HUES64 (cell line): ENCODE data around the gene TSEN54.
A peak's percentile ranks its signal among the peaks of the same experiment; 100 is the strongest.

Experiments used
- H3K27ac ChIP-seq: 2 replicates; pipeline ENCODE4 v1.7.0; 2013; ENCODE audit warnings: low read depth, low read length, inconsistent platforms
- H3K27me3 ChIP-seq: 2 replicates; pipeline ENCODE4 v1.6.1; 2013; ENCODE audit warnings: mild to moderate bottlenecking, low read length; ENCODE audit not compliant: insufficient read depth
- H3K36me3 ChIP-seq: 2 replicates; pipeline ENCODE4 v1.6.1; 2013; ENCODE audit warnings: mild to moderate bottlenecking, low read length; ENCODE audit not compliant: insufficient read depth
- H3K4me1 ChIP-seq: 2 replicates; pipeline ENCODE4 v1.6.1; 2013; ENCODE audit warnings: mild to moderate bottlenecking, low read length, moderate library complexity; ENCODE audit not compliant: insufficient read depth
- H3K4me3 ChIP-seq: 2 replicates; pipeline ENCODE4 v1.5.1; 2013; ENCODE audit warnings: mild to moderate bottlenecking, low read length, moderate library complexity
- H3K9ac ChIP-seq: 2 replicates; pipeline ENCODE4 v1.6.1; 2013; ENCODE audit warnings: mild to moderate bottlenecking, low read depth, low read length
- H3K9me3 ChIP-seq: 2 replicates; pipeline ENCODE4 v1.6.1; 2013; ENCODE audit warnings: low read depth, low read length; ENCODE audit not compliant: insufficient read depth
- WGBS: fragments of 150-250, 120-280 bp; methylation state at CpG from one replicate; pipeline ENCODE4 v1.1.7; 2013; ENCODE audit warnings: missing lambda C conversion rate; 5-methylcytosine and 5-hydroxymethylcytosine counted together

TSEN54 gene

GRCh38 chr17:75551266-75551665 is 34.9 kb downstream of the TSEN54 start:
- no peaks in the 10 kb centered on the region for H3K27me3 ChIP-seq
- no peak overlapping the region for H3K4me3 ChIP-seq
- no peaks in the 10 kb centered on the region for H3K9me3 ChIP-seq
- no peak overlapping the region for H3K27ac ChIP-seq
- WGBS: 73% methylated on average over 7 of the region's 7 CpGs
- H3K36me3 ChIP-seq: no peaks in the 10 kb centered on the region
- peaks cover 26% of the 10 kb centered on the region for H3K4me1 ChIP-seq
- H3K9ac ChIP-seq: no peak overlapping the region

- Histone ChIP-seq H3K4me1 (peaks cover 26% of the 10 kb centered on the region), H3K9me3 (no peaks in the 10 kb centered on the region), H3K36me3 (no peaks in the 10 kb centered on the region), H3K27me3 (no peaks in the 10 kb centered on the region), H3K9ac (peak overlapping the region; percentile 25; the same call in 1 of the 2 replicates), H3K4me3 (no peak overlapping the region), H3K27ac (peak overlapping the region; percentile 77)
- WGBS: 85% methylated on average over 14 of the region's 14 CpGs
Measured at GRCh38 chr17:75552425-75553294, 36.3 kb downstream of the TSEN54 start.

GRCh38 chr17:75553295-75554110 is 37.2 kb downstream of the TSEN54 start:
- no peaks in the 10 kb centered on the region for H3K36me3 ChIP-seq
- H3K4me3 ChIP-seq: no peak overlapping the region
- no peaks in the 10 kb centered on the region for H3K27me3 ChIP-seq
- 89% methylated on average over 8 of the region's 8 CpGs for WGBS
- peaks cover 26% of the 10 kb centered on the region for H3K4me1 ChIP-seq
- H3K27ac ChIP-seq: peak overlapping the region; percentile 77
- H3K9me3 ChIP-seq: no peaks in the 10 kb centered on the region
- no peak overlapping the region for H3K9ac ChIP-seq

DNA sequence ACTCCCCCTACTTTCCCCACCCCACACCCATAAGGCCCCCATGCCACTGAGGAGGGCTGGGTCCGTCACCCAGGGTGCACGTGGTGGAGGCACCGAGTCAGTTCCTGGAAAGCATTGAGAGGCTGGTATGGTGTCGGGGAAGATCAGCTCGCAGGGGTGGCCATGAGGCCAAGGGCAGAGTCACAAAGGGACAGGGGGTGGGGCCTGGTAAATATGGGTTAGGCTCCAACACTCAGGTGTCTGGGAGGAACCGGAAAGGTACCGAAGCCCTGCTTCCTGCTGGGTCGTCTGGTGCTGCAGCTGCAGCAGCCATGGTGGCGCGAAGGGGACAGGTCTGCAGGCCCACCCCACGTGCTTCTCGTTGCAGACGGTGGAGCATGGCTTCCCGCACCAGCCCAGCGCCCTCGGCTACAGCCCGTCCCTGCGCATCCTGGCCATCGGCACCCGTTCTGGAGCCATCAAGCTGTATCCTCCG is 39.4 kb downstream of the TSEN54 start:
- no peaks in the 10 kb centered on the region for H3K27me3 ChIP-seq
- no peak overlapping the region for H3K4me3 ChIP-seq
- 92% methylated on average over 21 of the region's 21 CpGs for WGBS
- H3K9ac ChIP-seq: no peak overlapping the region
- peaks cover 13% of the 10 kb centered on the region; the same call in 1 of the 2 replicates for H3K4me1 ChIP-seq
- no peaks in the 10 kb centered on the region for H3K36me3 ChIP-seq
- H3K9me3 ChIP-seq: no peaks in the 10 kb centered on the region
- no peak overlapping the region for H3K27ac ChIP-seq

DNA sequence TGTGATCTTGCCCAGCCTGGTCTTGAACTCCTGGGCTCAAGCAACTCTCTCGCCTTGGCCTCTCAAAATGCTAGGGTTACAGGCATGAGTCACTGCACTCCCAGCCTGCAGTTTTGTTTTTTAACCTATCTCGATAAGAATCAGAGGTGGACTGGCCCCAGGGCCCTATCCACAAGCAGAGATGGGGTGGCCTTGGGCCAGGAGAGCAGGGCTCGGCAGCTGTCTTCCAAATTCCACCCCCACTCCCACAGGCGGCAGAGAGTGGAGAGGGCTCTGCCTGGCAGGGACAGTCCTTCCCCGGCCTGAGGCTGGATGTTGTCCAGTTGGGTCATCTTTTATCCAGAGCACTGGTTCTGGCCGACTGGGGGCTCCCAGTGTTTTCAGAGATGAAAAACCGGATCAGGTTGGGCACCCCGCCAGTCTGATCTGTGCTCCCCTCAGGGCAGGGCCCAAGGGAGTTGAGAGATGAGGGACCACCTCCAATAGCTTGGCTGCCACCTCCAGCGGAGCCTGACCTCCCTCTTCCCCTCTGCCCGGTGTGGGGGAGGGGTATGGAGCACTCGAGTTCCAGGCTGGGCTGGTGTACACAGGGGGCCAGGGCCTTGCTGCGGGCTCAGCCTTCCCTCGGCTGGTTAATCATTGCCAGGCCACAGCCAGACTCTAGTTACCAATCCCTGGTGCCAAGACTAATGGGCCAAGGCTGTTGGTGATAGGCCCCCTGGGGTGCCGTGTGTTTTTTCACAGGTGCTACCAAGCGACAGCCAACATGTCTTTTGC is 40.9 kb downstream of the TSEN54 start:
- Histone ChIP-seq H3K9me3 (no peaks in the 10 kb centered on the region), H3K27ac (no peak overlapping the region), H3K27me3 (no peaks in the 10 kb centered on the region), H3K4me3 (no peak overlapping the region), H3K9ac (no peak overlapping the region), H3K36me3 (no peaks in the 10 kb centered on the region), H3K4me1 (peaks cover 6% of the 10 kb centered on the region; the same call in 1 of the 2 replicates)
- 79% methylated on average over 15 of the region's 15 CpGs for WGBS

DNA sequence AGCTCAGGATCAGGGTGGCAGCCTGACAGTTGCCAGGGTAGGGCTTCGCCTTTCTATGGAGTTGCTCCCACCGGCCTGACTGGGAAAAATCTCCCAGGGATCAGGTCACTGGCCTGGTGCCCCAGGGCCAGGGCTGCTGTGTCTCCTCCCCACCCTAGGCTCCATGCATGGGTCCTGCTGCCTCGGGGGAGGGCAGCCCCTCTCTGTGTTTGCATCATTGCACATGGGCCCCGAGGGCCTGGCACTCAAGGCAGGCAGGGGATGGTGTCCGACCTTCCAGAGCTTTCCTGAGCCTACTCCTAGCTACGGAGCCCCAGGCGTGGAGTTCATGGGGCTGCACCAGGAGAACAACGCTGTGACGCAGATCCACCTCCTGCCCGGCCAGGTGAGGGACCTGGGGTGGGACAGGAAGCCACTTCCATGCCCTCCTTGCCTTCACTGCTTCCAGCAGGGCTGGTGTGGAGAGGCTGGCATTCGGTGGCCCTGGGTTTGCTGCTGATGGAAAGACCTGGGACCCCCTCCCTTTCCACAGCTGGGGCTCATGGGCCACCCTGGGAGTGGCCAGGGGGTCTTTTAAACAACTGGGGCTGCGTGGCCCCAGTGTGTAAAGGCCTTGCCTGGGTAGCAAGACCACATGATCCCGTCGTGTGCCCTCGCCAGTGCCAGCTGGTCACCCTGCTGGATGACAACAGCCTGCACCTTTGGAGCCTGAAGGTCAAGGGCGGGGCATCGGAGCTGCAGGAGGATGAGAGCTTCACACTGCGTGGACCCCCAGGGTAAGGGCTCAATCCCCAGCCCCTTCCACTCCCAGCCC is 41.7 kb downstream of the TSEN54 start:
- Histone ChIP-seq H3K4me3 (no peak overlapping the region), H3K9me3 (no peaks in the 10 kb centered on the region), H3K27me3 (no peaks in the 10 kb centered on the region), H3K36me3 (peaks cover 2% of the 10 kb centered on the region), H3K4me1 (no peaks in the 10 kb centered on the region; the same call in 1 of the 2 replicates), H3K9ac (no peak overlapping the region), H3K27ac (no peak overlapping the region)
- 86% methylated on average over 18 of the region's 18 CpGs for WGBS

- Histone ChIP-seq H3K9me3 (no peaks in the 10 kb centered on the region), H3K27ac (no peak overlapping the region), H3K4me1 (no peaks in the 10 kb centered on the region; the same call in 1 of the 2 replicates), H3K9ac (no peak overlapping the region), H3K4me3 (no peak overlapping the region), H3K27me3 (no peaks in the 10 kb centered on the region), H3K36me3 (peaks cover 9% of the 10 kb centered on the region)
- WGBS: 92% methylated on average over 34 of the region's 38 CpGs
Measured at GRCh38 chr17:75558666-75559530, 42.6 kb downstream of the TSEN54 start.

GRCh38 chr17:75559958-75560533 is 43.7 kb downstream of the TSEN54 start:
- Histone ChIP-seq H3K9me3 (no peaks in the 10 kb centered on the region), H3K27ac (no peak overlapping the region), H3K36me3 (peaks cover 12% of the 10 kb centered on the region), H3K27me3 (no peaks in the 10 kb centered on the region), H3K4me3 (no peak overlapping the region), H3K9ac (no peak overlapping the region), H3K4me1 (no peaks in the 10 kb centered on the region; the same call in 1 of the 2 replicates)
- 90% methylated on average over 8 of the region's 9 CpGs for WGBS

- Histone ChIP-seq H3K4me1 (no peaks in the 10 kb centered on the region; the same call in 1 of the 2 replicates), H3K9ac (no peak overlapping the region), H3K4me3 (no peak overlapping the region), H3K27ac (no peak overlapping the region), H3K9me3 (no peaks in the 10 kb centered on the region), H3K27me3 (no peaks in the 10 kb centered on the region), H3K36me3 (peaks cover 14% of the 10 kb centered on the region)
- WGBS: 93% methylated on average over 5 of the region's 5 CpGs
Measured at GRCh38 chr17:75561927-75562603, 45.7 kb downstream of the TSEN54 start.
